GM23338 (cell line): ENCODE results near the gene CPSF3. TPM values are rescaled to one million over a fixed set of nuclear protein-coding genes. Genes with fewer than 3 reads are reported as not detected.

Source experiments
- ATAC-seq: fragments of 200-7000 bp; cut with Tn5 transposase; 3 replicates; pipeline ENCODE4 v1.9.1; 2020
- DNase-seq: peaks from one replicate; pipeline ENCODE4 v3.0.0-alpha.2; 2015; ENCODE audit warnings: low spot score
- H2AFZ ChIP-seq: fragments of 200-600 bp; sonication (generic); 2 replicates; pipeline ENCODE4 v1.8.0; 2016; ENCODE audit warnings: antibody characterized with exemption, mild to moderate bottlenecking, moderate library complexity
- H3F3A ChIP-seq: fragments of 200-600 bp; sonication (generic); replicated peaks from 2 replicates; pipeline ENCODE4 v1.8.0; 2017; ENCODE audit warnings: antibody characterized with exemption, mixed run types, low read depth
- H3K27ac ChIP-seq: fragments of 200-600 bp; sonication (generic); 2 replicates; pipeline ENCODE4 v1.6.1; 2016; ENCODE audit warnings: low read depth
- H3K27me3 ChIP-seq: fragments of 200-600 bp; sonication (generic); 2 replicates; pipeline ENCODE4 v1.8.0; 2016; ENCODE audit warnings: mild to moderate bottlenecking, mixed run types, moderate library complexity; ENCODE audit not compliant: insufficient read depth
- H3K36me3 ChIP-seq: fragments of 200-600 bp; sonication (generic); 2 replicates; pipeline ENCODE4 v1.8.0; 2016; ENCODE audit warnings: mild to moderate bottlenecking; ENCODE audit not compliant: insufficient read depth
- H3K4me1 ChIP-seq: fragments of 200-600 bp; sonication (generic); 2 replicates; pipeline ENCODE4 v1.8.0; 2016; ENCODE audit warnings: mild to moderate bottlenecking, moderate library complexity; ENCODE audit not compliant: insufficient read depth
- H3K4me2 ChIP-seq: fragments of 200-600 bp; sonication (generic); 2 replicates; pipeline ENCODE4 v1.7.1; 2017; ENCODE audit warnings: mixed run types
- H3K4me3 ChIP-seq: fragments of 200-600 bp; sonication (generic); 2 replicates; pipeline ENCODE4 v1.6.1; 2016; ENCODE audit warnings: mixed run types
- H3K79me2 ChIP-seq: fragments of 200-600 bp; sonication (generic); replicated peaks from 2 replicates; pipeline ENCODE4 v1.8.0; 2017; ENCODE audit warnings: mild to moderate bottlenecking; ENCODE audit not compliant: insufficient read depth
- H3K9me2 ChIP-seq: fragments of 200-600 bp; sonication (generic); 2 replicates; pipeline ENCODE4 v1.8.0; 2017; ENCODE audit not compliant: insufficient read depth
- H4K20me1 ChIP-seq: fragments of 200-600 bp; sonication (generic); replicated peaks from 2 replicates; pipeline ENCODE4 v1.8.0; 2017; ENCODE audit warnings: mild to moderate bottlenecking; ENCODE audit not compliant: insufficient read depth
- H3K27ac Mint-ChIP-seq: 2 replicates; pipeline ENCODE4 v1.8.0; 2020; ENCODE audit warnings: inconsistent platforms, mild to moderate bottlenecking, moderate library complexity, mixed read lengths
- H3K27me3 Mint-ChIP-seq: 3 replicates; pipeline ENCODE4 v1.8.0; 2022; ENCODE audit warnings: low read depth, mild to moderate bottlenecking, moderate library complexity, mixed read lengths, inconsistent platforms; ENCODE audit not compliant: insufficient read depth, poor library complexity
- H3K36me3 Mint-ChIP-seq: 3 replicates; pipeline ENCODE4 v1.8.0; 2021; ENCODE audit warnings: low read depth, mild to moderate bottlenecking, inconsistent platforms, moderate library complexity, mixed read lengths
- H3K4me1 Mint-ChIP-seq: 3 replicates; pipeline ENCODE4 v1.8.0; 2020; ENCODE audit warnings: mild to moderate bottlenecking, inconsistent platforms, mixed read lengths
- H3K4me3 Mint-ChIP-seq: 3 replicates; pipeline ENCODE4 v1.8.0; 2021; ENCODE audit warnings: moderate library complexity, mild to moderate bottlenecking, inconsistent platforms, mixed read lengths
- H3K9me3 Mint-ChIP-seq: 3 replicates; pipeline ENCODE4 v1.8.0; 2020; ENCODE audit warnings: moderate library complexity, mild to moderate bottlenecking, inconsistent platforms, mixed read lengths
- CREB1 ChIP-seq: fragments of 250-450 bp; sonication (Bioruptor Pico); IDR thresholded peaks from 2 replicates; pipeline ENCODE4 v1.5.0; 2020; ENCODE audit warnings: low read depth, mild to moderate bottlenecking, moderate library complexity
- CTCF ChIP-seq, 2 experiments: fragments of 200-600 bp in 1 of 2; sonication (generic) in 1 of 2; conservative IDR thresholded peaks; 2 replicates each; pipeline versions ENCODE4 v1.5.1 to v1.6.1; 2016 to 2017; ENCODE audit warnings: antibody characterized with exemption in 2 of 2, low read depth in 2 of 2, mild to moderate bottlenecking in 2 of 2, moderate library complexity in 1 of 2
- ETS1 ChIP-seq: IDR thresholded peaks from 2 replicates; pipeline ENCODE4 v1.6.1; 2016; ENCODE audit warnings: antibody characterized with exemption
- EZH2 ChIP-seq: fragments of 200-600 bp; sonication (generic); IDR thresholded peaks from one replicate; pipeline ENCODE4 v1.8.0; 2017; ENCODE audit warnings: antibody characterized with exemption, mild to moderate bottlenecking, low read depth; ENCODE audit not compliant: unreplicated experiment
- EZH2phosphoT487 ChIP-seq: fragments of 200-600 bp; sonication (generic); IDR thresholded peaks from one replicate; pipeline ENCODE4 v1.8.1; 2018; ENCODE audit warnings: antibody characterized with exemption; ENCODE audit not compliant: unreplicated experiment
- NANOG ChIP-seq: IDR thresholded peaks from 2 replicates; pipeline ENCODE4 v1.6.1; 2016; ENCODE audit warnings: antibody characterized with exemption, borderline replicate concordance
- REST ChIP-seq: IDR thresholded peaks from one replicate; pipeline ENCODE4 v1.6.1; 2018; ENCODE audit warnings: antibody characterized with exemption; ENCODE audit not compliant: unreplicated experiment
- STAT1 ChIP-seq: IDR thresholded peaks from one replicate; pipeline ENCODE4 v1.6.1; 2016; ENCODE audit warnings: antibody characterized with exemption; ENCODE audit not compliant: unreplicated experiment
- ZNF331 ChIP-seq: fragments of 250-450 bp; sonication (Bioruptor Pico); IDR thresholded peaks from 2 replicates; pipeline ENCODE4 v1.5.0; 2020; ENCODE audit warnings: low read depth, mild to moderate bottlenecking, moderate library complexity
- ZNF462 ChIP-seq: fragments of 250-450 bp; sonication (Bioruptor Pico); IDR thresholded peaks from 2 replicates; pipeline ENCODE4 v1.5.0; 2020; ENCODE audit warnings: mild to moderate bottlenecking, moderate library complexity
- polyA plus RNA-seq: library from polyadenylated mRNA; unstranded; fragments of >200 nt; fragmentation: Nextera tagmentation; extraction: Ambion mirVana; gene quantifications from 2 replicates; pipeline ENCODE4 v1.2.1, GENCODE V29; 2016
- total RNA-seq: library from RNA; depleted of rRNA; stranded (reverse); fragments of >200 nt; shearing (Covaris generic); gene quantifications from 2 replicates; pipeline ENCODE4 v1.2.3, GENCODE V29; 2014

Gene CPSF3
- total and polyA plus RNA-seq, 2 experiments from 2014 or later: 77.1 to 105 TPM

- Histone ChIP-seq H3K4me1 (no peaks in the 10 kb centered on the region), H3K27ac (no peak overlapping the region), H3K4me2 (no peak overlapping the region), H3K9me2 (no peaks in the 10 kb centered on the region), H3F3A (no peaks in the 10 kb centered on the region), H3K79me2 (no peaks in the 10 kb centered on the region), H3K36me3 (no peaks in the 10 kb centered on the region; the same call in 1 of the 2 replicates), H3K27me3 (no peaks in the 10 kb centered on the region), H4K20me1 (no peaks in the 10 kb centered on the region; the same call in 1 of the 2 replicates), H2AFZ (no peak overlapping the region), H3K4me3 (no peak overlapping the region)
- peaks cover 16% of the 10 kb centered on the region for H3K4me1 Mint-ChIP-seq
- no peaks in the 10 kb centered on the region for H3K9me3 Mint-ChIP-seq
- no peak for TF ChIP-seq REST
- TF ChIP-seq NANOG: no peak
- no peak for TF ChIP-seq EZH2
- TF ChIP-seq CREB1 (CRISPR knock-in tag): no peak
- TF ChIP-seq EZH2phosphoT487: no peak
- TF ChIP-seq ZNF331 (CRISPR knock-in tag): no peak
- no peak for TF ChIP-seq ETS1
- no peak for TF ChIP-seq STAT1
- no peak for TF ChIP-seq CTCF (conservative IDR thresholded peaks at IDR 0.05; ENCODE audit: low read depth in 2 of 2)
- no peak for TF ChIP-seq ZNF462 (CRISPR knock-in tag)
- peaks cover 7% of the 10 kb centered on the region for H3K27me3 Mint-ChIP-seq
- H3K4me3 Mint-ChIP-seq: no peak overlapping the region
- ATAC-seq: peak; percentile 50
- DNase-seq: no peak
- H3K27ac Mint-ChIP-seq: 0 out of 2 replicates have a peak overlapping the region, but pooled peaks have one; percentile 27
- peaks cover 5% of the 10 kb centered on the region for H3K36me3 Mint-ChIP-seq
Observed at GRCh38 chr2:9400268-9401058, 23.0 kb upstream of the CPSF3 start.
